Mucosa of gallbladder (tissue), 1 donor: ENCODE data around the gene EMX2. TPM values are rescaled to one million over a fixed set of nuclear protein-coding genes. Genes with fewer than 3 reads are reported as not detected.

Source experiments
- DNase-seq: peaks from one replicate; pipeline ENCODE4 v3.0.0-alpha.2; 2020; ENCODE audit warnings: low spot score
- total RNA-seq: library from RNA; stranded (reverse); gene quantifications from one replicate; pipeline ENCODE4 v1.2.1, GENCODE V29; 2021
- donor health status: DM: no; HTN: no; CAD: no.

The EMX2 gene
- total RNA-seq, 1 donor from 2014 or later, result 2.9 TPM

DNA sequence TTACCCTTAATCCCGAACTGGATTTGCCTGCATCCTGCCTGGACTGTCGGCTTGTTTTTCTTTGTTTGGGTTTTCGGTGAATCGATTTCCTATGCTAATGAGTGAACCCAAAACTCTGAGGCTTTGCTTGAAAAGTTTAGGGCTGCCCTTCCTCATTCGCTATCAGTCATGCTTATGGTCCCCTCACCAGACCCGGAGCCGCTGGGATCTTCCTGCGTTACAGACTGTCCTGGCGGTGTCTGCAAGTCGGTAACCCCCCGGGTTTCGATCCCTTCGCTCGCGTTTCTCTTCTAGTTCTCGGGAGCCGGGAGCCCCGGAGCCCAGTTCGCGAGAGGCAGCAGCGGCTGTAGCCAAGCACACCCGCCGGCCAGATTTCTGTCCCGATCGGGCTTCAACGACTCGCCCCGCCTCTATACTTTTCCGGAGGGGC, 2.2 kb downstream of the EMX2 start:
- no peak for DNase-seq

DNA sequence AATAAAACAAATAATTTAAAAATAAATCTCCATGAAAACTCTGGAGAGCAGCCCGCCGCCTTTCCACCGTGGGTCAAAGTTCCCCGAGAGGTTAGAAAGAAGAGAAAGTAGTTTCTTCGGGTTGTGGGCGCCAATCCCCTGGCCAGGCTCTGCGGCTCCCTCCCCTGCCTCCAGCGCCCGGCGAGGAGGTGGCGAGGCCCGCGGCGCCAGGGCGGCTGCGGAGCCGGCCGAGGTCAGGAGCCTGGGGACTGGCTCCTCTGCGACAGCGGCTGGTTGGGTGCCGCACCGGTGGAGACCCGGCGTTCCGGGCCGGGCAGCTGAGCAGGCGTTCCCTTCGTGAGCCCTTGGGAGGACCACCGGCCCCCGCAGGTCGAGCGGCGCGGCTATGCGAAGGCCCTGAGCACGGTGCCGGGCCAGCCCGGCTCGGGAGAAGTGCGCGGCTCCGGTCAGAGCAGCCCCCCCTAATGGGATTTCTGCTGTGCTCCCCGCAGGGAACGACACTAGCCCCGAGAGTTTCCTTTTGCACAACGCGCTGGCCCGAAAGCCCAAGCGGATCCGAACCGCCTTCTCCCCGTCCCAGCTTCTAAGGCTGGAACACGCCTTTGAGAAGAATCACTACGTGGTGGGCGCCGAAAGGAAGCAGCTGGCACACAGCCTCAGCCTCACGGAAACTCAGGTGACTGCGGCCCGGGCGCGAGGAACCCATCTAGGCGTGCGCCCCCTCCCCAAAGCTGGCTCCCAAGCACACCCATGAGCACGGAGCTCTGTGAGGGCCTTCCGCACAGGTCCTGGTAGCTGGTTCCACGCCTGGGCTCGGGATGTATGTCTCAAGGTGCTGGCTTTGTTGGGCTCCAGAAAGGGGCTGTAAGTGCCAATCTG, 2.8 kb downstream of the EMX2 start:
- DNase-seq, result no peak

DNA sequence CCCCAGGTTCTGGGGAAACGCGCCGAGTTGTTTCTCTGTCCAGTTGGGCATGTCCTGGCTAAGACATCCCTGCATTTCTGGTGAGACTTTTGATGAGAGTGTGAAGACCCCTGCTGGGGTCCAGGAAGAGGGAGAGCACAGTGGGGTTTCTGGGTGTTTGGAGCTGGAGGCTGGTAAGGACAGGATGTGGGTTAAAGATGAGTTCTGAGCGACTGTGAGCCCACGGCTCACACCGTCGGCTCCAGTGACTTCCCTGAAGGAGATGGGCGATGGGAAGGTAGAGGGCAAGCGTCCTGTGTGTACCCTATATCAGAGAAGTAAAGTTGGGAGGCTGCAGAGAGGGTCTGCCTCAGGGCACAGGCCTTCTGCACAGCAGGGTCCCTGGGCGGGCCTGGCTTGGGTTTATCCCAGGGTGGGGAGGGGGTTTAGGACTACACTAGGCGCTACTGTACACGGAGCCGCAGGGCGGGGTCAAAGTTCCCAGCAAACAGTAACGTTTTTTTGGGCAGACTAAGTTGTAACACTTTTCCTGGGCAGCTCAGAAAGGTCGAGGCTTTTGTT, 3.6 kb downstream of the EMX2 start:
- no peak for DNase-seq

DNA sequence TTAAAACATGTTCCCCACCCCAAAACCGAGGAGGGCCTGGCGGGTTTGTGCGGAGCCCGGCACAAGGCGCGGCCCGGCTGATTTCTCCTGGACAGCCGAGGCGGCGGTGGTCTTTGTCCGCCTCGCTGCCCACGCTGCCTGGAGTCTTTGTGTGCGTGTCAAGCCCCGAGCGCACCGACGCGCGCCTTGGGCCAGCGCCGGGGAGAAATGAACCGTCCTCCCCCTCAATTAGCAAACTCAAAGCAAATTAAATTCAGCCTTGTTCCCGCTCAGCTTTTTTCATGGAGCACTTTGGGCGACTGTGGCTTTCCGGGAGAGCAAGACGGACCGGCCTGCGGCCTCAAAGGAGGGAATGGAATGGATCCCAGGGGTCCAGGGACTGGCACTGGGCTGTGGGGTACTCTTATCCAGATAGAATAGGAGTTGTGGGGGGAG, 4.1 kb downstream of the EMX2 start:
- DNase-seq, result no peak

DNA sequence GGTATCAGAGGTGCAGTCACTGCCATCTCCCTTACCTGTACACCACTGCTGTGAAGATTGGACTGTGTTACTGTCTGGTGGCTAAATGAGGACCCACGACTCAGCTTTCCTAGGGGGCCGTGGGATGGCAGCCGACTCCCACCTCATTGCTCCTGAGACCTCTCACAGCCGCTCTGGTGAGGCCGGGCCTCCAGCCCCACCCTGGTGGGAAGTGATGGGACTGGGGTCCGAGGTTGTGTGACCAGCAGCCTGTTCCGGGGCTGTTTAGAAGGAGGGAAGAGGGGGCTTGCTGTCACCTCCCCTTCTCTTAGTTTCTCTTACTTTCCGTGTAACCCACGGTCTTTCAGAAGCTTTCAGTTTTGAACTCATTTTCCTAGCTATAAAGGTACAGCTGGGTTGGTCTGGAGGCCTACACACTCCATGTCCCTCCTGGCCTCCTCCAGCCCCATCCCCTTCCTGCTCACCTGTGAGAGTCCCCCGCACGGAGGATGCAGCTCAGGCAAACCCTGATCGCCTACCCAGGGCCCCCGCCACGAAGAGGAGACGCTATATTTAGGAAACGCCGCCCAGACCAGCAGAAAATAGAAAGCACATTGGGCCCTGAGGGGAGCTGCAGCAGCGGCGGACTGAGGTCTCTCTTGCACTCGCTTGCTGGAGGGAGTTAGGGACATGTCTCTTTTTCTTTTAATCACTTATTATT, 4.6 kb downstream of the EMX2 start:
- DNase-seq, result no peak

DNA sequence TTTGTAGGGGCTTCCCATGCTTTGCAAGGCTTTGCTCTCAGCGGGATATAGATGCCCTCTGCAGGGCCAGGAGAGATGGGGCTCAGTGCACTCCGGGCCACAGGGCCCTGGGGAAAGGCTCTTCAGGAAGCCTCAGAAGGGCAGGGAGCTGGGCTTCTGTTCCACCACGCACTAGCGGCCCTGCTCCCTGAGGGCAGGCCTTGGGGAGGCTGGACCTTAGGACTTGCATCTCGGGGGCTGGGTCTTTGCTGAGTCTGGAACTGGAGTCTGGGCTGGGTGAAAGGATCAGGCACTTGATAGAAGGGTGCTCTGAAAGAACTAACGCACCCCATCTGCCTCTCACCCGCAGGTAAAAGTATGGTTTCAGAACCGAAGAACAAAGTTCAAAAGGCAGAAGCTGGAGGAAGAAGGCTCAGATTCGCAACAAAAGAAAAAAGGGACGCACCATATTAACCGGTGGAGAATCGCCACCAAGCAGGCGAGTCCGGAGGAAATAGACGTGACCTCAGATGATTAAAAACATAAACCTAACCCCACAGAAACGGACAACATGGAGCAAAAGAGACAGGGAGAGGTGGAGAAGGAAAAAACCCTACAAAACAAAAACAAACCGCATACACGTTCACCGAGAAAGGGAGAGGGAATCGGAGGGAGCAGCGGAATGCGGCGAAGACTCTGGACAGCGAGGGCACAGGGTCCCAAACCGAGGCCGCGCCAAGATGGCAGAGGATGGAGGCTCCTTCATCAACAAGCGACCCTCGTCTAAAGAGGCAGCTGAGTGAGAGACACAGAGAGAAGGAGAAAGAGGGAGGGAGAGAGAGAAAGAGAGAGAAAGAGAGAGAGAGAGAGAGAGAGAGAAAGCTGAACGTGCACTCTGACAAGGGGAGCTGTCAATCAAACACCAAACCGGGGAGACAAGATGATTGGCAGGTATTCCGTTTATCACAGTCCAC, 5.4 kb downstream of the EMX2 start:
- DNase-seq, result no peak

DNA sequence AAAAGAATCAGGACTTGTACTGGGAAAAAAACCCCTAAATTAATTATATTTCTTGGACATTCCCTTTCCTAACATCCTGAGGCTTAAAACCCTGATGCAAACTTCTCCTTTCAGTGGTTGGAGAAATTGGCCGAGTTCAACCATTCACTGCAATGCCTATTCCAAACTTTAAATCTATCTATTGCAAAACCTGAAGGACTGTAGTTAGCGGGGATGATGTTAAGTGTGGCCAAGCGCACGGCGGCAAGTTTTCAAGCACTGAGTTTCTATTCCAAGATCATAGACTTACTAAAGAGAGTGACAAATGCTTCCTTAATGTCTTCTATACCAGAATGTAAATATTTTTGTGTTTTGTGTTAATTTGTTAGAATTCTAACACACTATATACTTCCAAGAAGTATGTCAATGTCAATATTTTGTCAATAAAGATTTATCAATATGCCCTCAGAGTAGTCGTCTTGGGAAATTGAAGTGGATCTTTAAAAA, 6.6 kb downstream of the EMX2 start:
- no peak for DNase-seq

DNA sequence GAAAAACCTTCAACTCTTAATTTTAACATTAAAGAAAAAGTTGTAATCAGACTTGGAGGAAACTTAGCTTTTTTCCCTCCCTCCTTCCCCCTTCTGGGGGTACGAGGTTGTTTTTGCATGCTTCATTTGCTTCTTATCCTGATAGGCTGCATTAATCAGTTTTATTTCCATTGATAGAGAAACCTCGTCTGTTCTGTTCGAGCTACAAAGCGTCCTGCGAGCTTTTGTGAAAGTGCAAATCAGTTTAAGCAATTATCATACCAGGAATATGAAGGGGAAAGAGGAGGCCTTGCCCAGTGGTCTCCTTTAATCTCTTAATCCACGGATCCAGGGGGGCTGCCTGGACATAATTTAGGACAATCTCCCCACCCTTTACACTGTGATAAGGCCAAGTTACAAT, 7.5 kb downstream of the EMX2 start:
- no peak for DNase-seq

DNA sequence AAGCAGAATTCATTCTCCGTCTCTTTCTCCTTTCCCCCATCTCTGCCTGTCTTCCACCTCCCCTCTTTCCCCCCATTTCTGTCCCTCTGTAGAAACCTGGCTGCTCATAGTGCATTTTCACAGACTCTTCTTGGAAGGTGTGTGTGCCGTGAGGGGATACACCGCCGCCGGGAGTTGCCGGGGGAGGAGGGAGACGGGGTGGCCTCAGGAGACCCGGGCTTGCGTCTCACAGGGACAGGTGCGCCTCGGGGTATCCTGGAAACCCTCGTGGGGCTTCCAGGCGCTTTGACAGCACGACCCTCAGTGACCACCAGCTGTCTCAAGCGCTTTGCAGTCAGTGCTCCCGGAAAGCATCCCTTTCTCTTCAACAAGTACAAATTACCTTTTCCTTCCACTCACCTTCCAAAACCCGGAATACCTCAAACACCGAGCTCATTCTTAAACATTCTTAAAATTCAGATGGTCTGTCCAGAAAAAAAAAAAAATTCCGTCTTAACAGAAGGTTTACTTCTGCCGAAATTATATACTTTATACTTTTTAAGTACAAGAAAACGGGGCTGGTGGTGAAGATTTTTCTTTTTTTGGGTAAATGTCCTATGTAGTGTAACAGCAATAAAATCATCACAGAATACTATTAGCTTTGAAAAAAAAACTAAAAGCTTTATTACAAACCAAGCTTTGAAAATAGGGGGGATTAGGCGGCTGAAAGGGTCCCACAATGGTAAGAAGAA, 8.2 kb downstream of the EMX2 start:
- DNase-seq, result no peak

DNA sequence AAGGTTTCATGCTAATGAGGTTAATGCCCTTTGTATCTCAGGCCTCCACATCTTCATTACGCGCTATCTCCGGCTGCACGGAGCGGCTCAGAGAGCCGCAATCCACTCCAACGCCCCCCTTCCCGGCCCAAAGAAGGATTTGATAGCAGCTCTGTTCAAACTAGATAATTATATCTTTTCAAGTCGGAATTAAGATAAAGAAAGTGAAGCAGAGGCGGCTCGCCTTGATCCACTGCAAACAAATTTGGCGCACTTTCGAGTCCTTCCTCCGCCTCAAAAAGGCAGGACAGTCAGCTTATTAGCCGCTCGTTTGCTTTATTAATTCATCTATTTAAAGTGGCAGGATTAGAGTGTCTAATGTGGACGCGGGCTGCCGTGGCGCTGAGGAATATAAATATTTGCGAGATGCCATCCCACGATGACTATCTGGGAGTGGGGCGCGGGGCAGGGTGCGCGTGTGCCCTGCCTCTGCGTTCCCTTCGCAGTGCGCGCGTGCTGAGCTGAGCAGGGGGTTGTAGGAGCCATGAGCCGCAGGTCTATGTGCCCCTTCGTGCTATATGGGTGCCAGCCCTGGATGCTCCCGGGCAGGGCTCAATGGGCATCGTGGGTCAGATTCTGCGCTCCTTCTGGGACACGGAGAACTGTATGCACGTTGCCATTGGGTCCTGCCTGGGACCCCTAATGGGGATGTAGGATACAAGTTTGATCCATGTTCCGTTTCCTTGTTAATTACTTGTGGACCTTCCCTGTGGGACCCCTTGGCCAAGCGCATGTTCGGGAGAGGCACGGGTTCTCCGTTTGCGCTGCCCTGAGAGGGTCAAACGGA, 9.0 kb downstream of the EMX2 start:
- DNase-seq, result no peak

DNA sequence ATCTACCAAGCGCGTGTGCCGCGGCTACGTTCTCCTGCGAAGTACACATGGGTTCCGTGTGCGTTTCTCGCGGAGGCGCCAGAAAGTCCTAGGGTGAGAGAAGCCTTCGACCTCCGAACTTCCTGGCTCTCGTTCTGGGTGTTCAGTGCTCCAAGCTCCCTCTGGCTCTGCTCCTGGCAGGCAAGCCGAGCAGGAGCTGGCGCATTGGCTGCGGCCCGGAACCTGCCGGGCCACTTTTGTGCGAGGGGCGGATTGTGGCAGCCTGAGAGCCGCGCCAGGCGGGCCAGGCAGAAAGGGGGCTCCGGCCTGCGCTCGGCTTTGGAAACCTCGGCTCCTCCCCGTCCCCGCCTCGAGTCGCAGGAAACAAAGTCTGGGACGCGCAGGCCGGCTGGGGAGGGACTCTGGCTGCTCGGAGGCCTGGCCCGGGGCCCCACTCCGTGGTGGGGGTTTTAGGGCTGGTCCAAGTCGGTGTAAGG, 9.6 kb downstream of the EMX2 start:
- no peak for DNase-seq

DNA sequence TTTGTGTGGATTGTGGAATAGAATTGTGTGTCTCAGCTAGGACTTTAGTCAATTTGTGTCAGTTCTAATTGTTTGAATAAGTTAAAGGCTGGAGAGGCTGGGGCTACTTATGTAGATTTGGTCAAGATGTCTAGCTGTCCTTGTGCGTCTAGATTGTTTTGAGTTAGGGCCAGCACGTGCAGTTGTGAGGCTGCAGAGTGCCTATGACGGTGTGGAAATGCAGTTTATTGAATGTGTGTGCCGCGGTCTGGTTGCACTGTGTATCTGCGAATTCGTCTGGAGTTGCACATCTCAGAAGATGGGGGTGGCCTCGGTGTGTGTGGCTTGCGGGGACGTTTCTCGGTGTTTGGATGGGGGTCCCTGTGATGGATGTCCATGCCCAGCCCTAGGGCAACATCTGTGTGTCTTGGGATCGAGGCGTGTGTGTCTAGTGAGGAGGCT, 10.2 kb downstream of the EMX2 start:
- no peak for DNase-seq

DNA sequence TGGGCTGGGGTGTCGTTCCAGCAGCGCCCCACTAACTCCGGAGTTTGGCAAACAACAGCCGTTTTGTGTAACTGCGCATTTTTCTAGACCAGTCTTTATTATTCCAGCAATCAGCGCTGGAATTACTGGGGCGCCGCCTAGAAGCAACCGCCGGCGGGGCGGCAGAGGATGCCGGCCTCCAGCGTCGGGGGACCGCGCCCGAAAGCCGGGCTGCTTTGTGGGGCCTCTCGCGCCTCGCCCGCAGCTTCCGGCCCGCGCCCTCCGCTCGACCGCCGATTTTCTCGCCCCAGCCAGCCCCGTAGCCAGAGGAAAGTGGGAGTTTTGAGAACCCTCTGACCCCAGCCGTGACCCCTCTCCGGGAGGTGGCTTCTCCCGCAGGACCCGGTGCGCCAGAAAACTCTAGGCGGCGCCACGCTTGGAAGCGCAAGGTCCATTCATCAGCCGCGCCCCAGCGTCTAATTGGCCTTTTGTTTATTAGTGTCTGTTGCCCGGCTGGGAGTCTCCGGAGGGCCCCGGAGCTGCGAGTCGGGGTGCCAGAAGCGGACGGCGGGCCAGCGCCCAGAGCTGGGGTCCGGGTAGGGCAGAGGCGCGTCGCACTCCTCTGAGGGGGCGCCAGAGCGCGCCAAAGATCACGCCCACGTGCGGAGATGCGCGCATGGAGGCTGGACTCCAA, 10.7 kb downstream of the EMX2 start:
- no peak for DNase-seq

DNA sequence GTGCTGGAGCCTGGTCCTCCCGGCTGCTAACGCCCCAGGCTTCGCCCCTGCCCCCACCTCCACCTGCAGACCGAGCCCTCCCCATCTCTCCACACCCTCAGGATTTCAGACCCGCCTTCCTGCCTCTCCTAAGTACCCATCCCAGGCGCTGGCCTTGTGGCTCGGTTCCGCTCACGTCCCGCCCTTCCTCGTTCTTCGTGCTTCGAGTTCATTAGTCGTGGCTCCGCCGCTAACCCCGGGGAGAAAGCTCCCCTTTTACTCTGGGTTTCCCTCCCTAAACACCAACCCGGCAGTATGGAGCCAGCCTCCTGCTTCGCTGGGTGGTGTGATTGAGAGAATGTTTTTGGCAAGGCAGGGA, 11.2 kb downstream of the EMX2 start:
- DNase-seq, result no peak

DNA sequence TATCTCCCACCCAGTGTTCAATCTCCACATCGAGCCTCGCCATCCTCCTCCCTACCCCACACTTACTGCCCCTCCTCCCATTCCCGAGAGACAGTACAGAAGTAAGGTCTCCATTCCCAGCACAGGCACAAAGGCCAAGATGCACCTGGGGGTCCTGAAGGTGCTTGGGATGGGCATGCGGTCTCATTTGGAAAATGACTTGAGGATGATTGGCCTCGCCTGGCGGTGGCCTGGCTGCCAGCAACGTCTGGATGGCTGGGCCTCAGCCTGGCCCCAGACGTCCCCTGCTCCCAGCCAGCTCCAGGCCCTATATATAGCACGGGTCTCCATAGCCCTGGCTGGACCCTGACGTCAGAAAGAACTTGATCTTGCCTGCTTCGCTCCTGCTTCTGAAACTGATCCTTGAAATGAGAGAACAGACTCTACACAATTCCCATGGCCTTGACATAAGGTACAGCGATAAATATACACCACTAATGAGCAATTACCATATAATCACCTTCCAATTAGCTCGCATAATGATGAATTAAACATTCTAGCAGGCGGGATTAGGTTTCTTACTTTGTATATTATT, 11.8 kb downstream of the EMX2 start:
- no peak for DNase-seq

DNA sequence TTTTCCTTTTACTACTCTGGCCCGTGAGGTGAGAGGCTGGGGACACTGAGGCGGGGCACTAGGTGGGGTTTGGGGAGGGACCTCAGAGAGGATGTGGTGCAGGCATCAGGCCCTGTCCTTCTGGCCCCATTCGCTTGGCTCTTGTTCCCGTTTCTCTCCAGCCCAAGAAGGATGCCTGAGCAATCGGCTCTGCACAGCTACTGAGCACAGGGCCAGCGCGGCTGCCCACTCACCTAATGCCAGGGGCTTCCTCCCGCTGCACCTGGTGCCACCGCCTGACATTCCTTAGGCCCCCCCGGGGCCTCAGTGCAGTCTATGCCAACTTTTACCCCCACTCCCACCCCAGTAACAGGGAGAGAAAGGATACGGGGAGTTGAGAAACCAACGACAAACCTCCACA, 12.5 kb downstream of the EMX2 start:
- no peak for DNase-seq

DNA sequence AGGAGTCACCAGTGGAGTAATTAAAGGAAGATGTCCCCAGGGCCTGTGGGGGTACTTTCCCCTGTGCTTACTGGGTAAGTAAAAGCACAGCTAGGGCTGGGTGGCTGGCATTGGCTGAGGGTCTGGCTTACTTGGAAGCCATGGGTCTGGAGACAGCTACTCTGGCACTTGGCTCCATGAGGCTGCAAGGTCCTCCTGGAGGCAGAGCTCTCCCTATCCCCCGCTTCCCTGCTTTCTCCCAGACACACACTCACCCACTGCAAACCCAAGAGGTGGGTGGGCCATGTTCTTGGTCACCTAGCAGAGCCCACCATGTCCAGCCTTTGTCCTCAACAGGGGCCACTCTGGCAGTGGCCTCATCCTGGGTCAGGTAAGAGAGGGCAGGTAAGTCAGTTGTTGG, 13.3 kb downstream of the EMX2 start:
- DNase-seq, result no peak

DNA sequence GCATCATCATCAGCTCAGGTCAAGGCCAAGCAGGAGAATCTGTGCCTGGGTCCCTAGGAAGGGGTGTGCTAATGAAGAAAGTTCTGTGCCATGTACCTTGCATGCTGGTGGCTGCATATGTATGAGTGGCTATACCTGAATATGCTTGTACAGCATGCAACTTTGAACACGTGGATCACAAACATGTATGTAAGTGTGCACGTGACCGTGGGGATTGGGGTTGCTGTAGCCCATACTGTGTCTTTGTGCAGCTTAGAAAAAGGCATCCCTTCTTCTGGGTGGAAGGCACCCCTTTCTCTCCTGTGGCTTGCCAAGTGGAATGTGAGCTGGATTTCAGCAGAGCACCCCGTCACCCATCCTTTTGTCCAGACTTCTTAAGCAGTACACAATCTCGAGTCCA, 13.8 kb downstream of the EMX2 start:
- no peak for DNase-seq

DNA sequence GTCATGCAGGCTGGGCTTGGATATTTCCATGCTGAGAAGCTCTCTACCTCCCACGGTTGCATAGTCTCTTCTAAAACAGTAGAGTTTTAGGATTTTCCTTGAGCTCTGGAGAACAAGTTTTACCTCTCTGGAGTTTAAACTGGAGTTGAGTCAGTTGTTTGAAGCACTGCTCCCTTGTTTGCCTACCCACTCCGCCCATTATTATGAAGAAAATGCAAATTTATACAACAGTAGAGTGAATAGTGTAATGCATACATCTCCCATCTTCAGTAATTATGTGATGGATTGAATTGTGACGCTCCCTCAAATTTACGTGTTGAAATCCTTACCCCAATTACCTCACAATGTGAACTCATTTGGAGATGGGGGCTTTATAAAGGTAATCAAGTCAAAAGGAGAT, 17.2 kb downstream of the EMX2 start:
- DNase-seq, result no peak
